GM18873 (cell line): Measurements from ENCODE around the gene NKIRAS1.
"Not testable (repeated sequence)": the region's sequence is repeated elsewhere in the genome, so short reads cannot be mapped to it uniquely, and the experiment has no call there.

ENCODE experiments used
- ATAC-seq: cut with Tn5 transposase; IDR thresholded peaks from one replicate; pipeline ENCODE4 v1.9.1; 2021; ENCODE audit warnings: mild to moderate bottlenecking, moderate library complexity, moderate number of reproducible peaks; ENCODE audit not compliant: unreplicated experiment, low FRiP score

Gene NKIRAS1

DNA sequence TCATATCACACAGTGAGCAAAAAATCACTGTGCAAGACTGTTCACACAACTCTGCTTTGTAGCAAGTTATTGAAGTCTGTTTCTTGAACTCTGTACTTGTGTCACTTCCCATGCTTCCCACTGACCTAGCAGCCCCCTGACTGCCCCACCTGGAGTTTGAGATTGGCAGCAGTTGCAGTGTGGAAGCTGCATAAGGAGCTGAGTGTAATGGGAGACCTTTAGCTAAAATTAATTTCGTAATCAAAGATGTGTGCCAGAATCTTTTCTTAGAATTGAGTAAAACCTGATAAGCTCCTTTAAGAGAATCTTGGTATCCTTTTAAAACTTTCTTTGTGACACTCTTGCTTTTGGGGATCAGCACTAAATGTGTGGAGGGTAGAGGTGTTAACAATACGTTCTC lies 42.8 kb downstream of the NKIRAS1 start:
- no peak for ATAC-seq

GRCh38 chr3:23872330-23872729 lies 44.5 kb downstream of the NKIRAS1 start:
- ATAC-seq: no peak

DNA sequence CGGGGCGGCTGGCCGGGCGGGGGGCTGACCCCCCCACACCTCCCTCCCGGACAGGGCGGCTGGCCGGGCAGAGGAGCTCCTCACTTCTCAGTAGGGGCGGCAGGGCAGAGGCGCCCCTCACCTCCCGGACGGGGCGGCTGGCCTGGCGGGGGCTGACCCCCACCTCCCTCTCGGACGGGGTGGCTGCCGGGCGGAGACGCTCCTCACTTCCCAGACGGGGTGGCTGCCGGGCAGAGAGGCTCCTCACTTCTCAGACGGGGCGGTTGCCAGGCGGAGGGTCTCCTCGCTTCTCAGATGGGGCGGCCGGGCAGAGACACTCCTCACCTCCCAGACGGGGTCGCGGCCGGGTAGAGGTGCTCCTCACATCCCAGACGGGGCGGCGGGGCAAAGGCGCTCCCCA lies 45.4 kb downstream of the NKIRAS1 start:
- not testable (repeated sequence) for ATAC-seq

GRCh38 chr3:23870663-23871043 lies 46.1 kb downstream of the NKIRAS1 start:
- ATAC-seq: not testable (repeated sequence)

DNA sequence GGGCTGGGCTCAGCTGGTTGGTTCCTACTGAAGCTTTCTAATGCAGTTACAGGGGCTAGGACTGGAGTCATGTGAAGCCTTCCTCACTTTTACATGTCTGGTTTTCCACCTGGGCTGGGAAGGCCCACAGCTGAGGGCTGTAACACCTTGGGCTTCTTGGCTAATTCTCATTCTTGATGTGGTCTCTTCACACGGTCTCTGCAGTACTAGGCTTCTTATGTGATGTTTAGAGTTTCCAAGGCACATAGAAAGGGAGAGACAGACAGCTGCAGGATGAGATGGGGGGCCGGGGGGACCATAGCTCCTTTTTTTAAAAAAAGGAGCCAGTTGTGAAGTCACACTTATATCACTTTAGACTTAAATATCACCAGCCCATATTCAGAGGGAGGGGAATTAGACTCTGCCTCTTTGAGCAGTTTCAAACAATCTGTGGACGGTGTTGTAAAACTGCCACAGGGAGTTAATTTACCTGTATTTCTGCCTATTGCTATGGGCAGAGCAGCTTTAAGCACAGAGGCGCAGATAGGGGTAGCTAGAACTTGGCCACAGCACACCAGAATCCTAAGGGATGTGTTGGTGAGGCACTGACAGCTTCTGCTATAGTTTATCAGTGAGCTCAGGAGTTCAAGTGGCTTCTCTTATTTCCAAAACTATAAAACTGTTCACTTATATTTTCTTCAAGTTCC lies 46.7 kb downstream of the NKIRAS1 start:
- no peak for ATAC-seq

GRCh38 chr3:23867838-23868237 lies 49.0 kb downstream of the NKIRAS1 start:
- no peak for ATAC-seq

GRCh38 chr3:23867400-23867799 lies 49.4 kb downstream of the NKIRAS1 start:
- no peak for ATAC-seq

- ATAC-seq: peak; percentile 95
Observed at GRCh38 chr3:23865595-23866396, 51.0 kb downstream of the NKIRAS1 start.

DNA sequence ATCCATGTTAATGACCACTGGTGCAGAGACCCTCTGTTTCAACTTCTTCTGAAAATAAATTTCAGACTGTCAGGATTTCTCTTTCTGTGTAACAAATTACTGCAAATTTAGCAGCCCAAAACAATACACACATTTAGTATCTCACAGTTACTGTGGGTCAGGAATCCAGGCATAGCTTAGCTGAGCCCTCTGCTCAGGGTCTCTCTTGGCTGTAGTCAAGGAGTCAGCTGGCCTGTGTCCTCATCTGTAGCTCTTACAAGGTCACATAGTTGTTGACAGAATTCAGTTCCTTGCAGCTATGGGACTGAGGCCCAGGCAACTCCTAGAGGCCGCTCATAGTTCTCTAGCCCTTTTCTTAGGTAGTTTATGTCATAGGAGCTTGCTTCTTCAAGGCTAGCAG lies 51.9 kb downstream of the NKIRAS1 start:
- no peak for ATAC-seq

GRCh38 chr3:23863060-23863459 lies 53.7 kb downstream of the NKIRAS1 start:
- ATAC-seq: no peak

GRCh38 chr3:23861689-23862088 lies 55.1 kb downstream of the NKIRAS1 start:
- no peak for ATAC-seq

DNA sequence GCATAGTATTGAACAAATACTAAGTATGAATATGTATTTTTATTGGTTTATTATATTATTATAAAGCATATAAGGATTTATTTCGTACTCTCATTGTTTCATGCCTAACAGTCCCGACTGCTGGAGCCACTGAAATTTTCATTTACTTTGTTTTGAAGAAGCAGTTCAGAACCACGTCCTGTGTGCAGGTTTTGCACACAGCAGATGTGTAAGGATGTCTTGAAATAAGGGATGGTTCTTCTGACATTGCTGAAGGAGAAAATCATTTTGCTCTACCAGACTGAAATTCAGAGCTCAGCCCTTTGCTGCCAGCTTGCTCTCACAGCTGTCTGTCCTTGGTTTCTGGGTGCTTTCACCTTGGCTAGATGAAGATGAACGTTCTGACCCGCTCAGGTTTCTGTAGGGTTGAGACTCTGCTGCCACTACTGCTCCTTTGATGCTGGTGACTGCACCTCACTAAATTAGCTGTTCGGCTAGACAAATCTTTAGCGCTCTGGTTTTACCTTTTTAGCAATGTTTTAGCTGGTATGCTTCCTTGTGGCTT lies 56.9 kb downstream of the NKIRAS1 start:
- no peak for ATAC-seq

DNA sequence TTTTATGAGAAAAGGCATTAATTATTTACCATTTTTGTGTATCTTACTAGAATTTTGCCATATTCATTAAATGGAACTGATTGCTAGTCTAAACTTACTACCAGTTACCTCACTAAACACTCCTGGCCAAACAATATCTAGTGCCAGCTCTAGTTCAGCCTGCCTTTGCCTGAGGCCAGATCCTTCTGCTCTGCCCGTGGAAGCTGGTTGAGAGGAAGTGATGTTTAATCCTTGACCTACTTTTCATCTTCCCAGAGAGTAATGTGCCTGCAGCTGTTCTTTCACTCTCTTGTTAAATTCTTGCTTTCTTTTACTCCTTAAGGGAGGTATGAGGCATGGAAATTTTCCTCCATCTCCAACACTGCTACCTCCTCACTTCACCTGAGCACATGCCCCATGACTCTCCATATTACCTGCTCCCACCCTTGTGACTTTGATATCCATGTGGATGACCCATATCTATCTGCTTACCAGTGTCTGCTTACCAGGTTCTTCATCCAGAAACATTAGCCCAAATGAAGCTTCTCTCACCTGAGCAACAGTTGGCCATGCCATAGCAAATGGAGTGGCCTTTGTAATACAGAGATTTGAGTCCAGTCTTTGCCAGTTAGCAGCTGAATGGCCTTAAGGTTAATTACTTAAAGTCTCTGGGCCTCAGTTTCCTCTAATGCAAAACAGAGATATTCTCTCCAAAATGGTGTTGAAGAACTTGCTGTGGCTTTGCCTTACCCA lies 57.6 kb downstream of the NKIRAS1 start:
- ATAC-seq: no peak

GRCh38 chr3:23856286-23856685 lies 60.5 kb downstream of the NKIRAS1 start:
- ATAC-seq: no peak

GRCh38 chr3:23849462-23849861 lies 67.3 kb downstream of the NKIRAS1 start:
- ATAC-seq: not testable (repeated sequence)

GRCh38 chr3:23845326-23846216 lies 71.2 kb downstream of the NKIRAS1 start:
- no peak for ATAC-seq

- ATAC-seq: no peak
Observed at GRCh38 chr3:23843869-23844268, 72.9 kb downstream of the NKIRAS1 start.
